Stimulated activated CD8-positive, alpha-beta memory T cell treated with anti-CD3 and anti-CD28 coated beads, Interleukin-4, amount 100 ng/mL, for 48 hours (primary cell): ENCODE data around the gene C3orf52.
"Not testable (repeated sequence)": the region's sequence is repeated elsewhere in the genome, so short reads cannot be mapped to it uniquely, and the experiment has no call there.

Experiments used
- DNase-seq: peaks from one replicate; pipeline ENCODE4 v3.0.0-alpha.2; 2020

The C3orf52 gene, protein sequence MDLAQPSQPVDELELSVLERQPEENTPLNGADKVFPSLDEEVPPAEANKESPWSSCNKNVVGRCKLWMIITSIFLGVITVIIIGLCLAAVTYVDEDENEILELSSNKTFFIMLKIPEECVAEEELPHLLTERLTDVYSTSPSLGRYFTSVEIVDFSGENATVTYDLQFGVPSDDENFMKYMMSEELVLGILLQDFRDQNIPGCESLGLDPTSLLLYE

DNA sequence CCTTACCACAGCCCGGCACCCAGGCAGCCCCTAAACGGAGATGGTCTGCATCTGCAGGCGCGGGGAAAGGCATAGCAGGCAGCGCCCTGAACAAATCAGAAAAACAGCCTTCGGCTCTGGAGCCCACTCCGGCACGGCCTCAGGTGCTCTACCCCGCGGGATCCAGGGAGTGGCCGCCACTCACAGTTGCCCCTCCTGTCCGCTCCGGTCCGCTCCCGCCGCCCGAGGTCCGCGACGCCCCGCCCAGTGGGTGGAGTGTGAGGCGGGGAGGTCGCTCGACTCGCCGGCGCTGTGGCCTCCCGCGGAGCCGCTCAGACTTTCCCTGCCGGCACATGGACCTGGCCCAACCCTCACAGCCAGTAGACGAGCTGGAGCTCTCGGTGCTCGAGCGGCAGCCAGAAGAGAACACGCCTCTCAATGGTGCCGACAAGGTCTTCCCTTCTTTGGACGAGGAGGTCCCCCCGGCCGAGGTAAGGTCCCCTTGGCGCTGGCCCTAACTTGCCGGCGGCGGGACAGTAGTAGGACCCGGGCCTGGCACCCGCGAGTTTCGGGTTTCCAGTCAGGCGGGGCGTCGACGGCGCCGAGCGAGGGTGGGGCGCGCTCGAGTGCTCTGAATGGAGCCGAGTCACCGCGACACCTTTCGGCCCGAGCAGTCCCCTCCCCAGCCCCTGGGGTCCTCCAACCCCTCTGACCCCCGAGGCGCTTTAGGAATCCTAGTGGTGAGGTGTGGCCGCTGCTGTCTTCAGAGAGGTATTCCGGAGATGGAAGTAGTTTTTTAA is at the start of gene C3orf52:
Gene C3orf52 (plus strand): TSS at position 314 of the 779 bp plus-strand sequence. CDS start 19 bp downstream, at position 333.
- DNase-seq, result peak; percentile 76

DNA sequence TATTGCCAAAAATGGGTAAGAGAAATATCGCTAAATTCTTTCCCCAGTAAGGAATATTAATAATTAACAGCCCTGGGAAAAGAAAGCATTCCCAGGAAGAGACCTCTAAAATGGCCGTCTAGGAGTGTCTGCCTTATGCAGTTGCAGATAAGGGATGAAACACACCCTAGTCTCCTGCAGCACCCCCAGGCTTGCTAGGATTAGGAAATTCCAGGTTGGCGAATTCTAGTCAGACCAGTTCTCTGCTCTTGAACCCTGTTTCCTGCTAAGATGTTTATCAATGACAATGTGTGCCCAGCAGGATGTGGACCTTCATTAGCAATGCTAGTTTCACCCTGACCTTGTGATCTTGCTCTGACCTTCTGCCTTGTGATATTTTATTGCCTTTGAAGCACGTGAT is 49.0 kb upstream of the C3orf52 start:
- not testable (repeated sequence) for DNase-seq

DNA sequence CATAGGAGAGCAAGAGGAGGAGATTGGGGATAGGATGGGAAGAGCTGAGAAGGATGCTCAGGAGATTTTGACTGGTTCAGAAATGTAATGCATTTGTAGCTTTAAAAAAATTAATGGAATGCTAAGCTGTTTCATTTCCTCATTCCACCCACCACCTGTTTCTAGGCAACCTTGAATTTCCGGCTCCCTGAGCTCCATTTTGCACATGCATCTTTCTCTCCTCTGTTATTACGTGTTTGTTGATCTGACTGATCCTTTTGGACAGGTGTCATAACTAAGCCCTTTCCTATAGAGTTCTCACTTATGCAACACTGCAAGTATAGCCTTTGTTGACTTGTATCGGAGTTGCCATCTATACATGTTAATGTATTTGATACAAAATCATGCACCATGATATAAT is 47.3 kb upstream of the C3orf52 start:
- DNase-seq, result no peak

DNA sequence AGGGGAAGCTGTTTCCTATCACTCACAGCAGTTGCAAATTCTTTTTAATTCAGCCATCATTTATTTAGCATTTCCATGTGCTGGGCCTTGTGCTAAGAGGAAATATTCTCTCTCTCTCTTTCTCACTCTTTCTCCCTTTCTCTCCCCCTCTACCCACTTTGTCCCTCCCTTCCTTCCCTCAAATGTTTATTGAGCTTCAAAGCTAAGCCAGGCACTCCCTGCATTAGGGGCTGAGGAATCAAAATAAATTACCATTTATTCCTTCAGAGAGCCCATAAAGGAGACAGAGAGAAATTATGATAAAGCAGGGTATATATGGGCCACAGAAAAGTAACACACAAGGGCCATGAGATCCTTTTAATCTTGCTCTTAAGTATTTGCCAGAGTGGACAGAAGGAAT is 44.9 kb upstream of the C3orf52 start:
- no peak for DNase-seq

DNA sequence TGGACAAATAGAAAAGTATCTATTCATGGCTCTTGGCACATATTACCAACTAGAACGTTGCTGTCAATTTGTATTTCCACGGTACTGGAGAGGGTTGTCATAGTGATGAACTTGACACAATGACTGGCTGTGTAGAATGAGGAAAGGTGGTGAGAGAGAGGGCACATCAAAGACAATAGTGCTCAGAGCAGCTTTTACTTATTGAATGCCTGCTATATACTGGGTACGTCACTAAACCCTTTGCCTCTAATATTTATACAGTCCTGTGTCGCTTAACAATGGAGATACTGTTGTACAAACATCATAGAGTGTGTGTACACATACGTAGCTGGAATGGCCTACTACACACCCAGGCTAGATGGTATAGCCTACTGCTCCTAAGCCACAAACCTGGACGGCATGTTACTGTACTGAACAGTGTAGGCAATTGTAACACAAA is 43.3 kb upstream of the C3orf52 start:
- no peak for DNase-seq

DNA sequence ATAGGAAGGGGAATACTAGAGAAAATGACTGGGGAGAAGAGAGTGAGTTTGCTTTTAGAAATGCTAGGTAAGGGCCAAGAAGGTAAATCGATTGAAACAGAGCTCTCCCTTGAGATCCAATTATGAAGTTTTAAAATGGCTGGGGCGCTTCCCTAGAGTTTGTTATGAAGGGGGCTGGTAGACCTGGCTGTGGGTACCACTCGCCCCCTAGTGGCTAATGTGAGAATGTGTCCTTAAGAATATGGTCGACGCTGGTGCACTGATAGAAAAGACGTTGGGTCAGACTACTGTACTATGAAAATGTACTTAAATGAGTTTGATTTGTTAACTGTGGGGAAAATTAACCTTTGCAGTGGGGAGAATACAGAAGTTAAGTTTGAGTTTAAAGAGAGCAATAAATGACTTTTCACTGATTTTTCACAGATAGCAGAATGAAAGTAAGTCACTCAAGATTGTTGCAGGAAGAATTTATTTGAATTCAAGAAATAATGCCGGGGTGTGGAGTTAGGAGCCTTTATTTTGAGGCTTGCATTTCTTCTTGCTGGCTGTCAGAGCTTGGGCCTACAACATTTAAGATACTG is 42.5 kb upstream of the C3orf52 start:
- peak; percentile 46 for DNase-seq

DNA sequence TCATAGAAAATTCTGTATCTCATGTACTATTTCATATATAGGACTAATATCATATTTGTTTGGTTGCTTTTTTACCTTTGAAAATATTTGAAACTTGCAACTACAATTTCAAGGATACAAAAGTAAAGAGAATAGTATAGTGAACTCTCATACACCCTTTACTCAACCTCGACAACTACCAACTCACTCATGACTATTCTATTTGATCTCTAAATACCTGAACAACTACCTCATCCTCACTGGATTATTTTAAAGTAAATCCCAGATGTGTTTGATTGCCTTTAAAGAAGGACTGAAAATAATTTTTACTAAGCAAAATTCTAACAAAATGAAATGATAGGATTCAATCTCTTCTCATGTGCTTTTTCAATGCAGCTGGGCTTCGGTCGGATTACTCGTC is 39.6 kb upstream of the C3orf52 start:
- no peak for DNase-seq

DNA sequence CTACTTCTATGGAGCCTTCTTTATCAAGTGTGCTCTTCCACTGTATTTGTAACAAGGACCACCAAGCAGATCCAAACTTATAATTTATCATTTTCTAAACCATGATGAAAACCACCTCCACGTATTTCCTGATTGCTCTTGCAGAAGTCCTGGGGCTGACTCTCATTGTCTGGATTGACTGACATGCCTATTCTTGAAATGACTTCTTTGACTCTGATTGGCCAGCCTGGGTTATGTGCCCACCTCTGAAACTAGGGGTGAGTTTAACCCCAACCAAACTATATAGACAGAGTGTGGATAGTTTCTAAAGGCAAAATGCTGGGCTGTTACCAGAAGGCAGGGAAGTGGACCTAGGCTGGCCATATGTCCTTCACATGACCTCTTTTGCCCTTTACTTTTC is 38.9 kb upstream of the C3orf52 start:
- no peak for DNase-seq

DNA sequence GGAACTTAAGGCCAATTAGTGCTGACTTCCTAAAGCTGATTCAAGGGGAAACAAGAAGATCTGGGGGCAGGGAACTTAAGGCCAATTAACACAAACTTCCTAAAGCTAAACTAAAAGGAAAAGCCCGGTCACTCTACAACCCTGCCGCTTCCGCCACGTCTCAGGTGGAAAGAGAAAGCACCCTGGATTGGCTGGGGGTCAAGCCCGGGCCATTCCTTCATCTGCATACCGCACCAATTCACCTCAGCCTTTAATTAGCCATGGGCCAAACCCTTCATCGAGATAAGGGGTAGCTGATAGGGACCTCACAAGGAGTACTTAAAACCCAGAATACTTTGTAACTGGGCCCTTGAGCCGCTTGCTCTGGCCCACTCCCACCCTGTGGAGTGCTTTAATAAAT is 37.3 kb upstream of the C3orf52 start:
- no peak for DNase-seq

DNA sequence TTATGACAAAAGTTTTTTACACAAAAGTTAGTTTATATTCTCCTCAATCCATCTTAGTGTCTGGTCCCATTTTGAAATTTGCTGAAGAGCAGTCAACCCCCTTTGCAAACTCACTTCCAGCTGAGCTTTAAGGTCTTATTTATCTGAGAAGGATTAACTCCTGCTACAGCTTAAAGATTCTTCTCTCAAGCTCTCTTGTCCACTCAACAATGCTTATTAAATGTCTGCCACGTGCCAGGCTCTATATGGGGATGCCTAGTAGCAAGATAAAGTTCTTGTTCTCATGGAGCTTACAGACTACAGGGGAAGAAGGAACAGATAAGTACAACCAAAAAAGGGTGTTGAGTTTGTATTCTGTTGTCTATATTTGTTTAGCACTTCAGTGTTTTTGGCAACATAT is 33.0 kb upstream of the C3orf52 start:
- no peak for DNase-seq

DNA sequence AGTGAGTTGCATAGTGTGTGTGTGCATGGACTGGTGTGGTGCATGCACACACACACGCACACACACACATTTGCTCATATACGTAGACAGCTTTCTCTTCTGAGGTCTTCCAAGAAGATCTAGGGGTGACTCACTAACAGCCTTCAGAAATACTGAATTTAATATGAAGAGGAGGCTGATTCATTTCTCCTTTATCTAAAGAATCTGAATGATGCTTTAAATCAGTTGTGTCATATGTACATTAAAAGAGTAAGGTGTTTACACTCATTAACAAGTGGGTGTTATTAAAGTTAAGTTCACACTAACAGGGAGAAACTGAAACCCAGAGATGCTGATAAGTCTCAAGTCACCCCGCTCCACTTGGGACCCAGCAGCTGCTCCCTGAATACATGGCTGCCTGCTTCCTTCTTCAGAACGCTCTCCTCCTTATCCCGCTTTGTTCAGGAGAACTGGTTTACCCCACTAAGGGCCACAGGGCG is 29.7 kb upstream of the C3orf52 start:
- no peak for DNase-seq

DNA sequence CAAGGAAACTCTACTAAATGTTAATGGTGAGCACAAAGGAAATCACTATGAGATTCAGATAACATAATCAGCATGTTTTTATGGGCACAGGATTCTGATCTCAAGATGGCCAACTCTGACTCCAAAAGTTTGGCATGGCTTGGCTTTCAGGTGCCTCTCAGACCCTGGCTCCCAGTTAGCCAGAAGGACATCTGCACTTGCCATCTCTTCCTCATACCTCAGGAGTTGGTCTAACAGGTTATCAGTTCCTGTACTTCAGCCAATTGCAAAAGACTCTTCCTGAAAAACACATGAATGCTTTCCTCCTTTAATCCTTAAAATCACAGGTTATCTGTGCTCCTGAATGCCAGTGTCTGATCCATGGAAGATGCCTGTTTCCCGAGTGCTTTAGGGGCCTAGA is 26.7 kb upstream of the C3orf52 start:
- DNase-seq, result no peak

DNA sequence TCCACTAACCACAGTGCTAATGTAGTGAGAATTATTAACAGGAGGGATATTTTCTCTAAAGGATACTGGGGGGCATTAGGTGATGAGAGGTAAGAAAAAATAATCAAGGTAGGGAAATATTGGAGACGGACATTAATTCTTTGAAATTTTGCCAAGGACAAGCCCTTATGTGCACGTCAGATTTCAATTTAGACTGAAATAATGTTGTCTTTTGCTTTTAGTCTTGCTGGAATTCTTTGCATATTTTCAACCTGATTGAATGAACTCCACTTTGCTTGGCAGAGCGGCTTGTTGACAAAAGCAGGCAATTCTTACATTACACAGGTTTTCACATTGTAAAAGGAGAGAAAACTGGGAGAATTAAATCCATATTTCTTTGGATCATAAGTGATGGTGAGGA is 25.0 kb upstream of the C3orf52 start:
- DNase-seq, result no peak

DNA sequence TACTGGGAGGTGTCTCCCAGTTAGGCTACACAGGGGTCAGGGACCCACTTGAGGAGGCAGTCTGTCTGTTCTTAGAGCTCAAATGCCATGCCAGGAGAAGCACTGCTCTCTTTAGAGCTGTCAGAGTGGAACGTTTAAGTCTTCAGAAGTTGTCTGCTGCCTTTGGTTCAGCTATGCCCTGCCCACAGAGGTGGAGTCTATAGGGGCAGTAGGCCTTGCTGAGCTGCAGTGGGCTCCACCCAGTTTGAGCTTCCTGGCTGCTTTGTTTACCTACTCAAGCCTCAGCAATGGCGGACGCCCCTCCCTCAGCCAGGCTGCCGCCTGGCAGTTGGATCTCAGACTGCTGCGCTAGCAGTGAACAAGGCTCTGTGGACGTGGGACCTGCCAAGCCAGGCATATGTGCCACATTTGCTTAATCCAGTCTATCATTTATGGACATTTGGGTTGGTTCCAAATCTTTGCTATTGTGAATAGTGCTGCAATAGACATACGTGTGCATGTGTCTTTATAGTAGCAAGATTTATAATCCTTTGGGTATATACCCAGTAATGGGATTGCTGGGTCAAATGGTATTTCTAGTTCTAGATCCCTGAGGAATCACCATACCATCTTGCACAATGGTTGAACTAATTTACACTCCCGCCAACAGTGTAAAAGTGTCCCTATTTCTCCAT is 13.7 kb upstream of the C3orf52 start:
- DNase-seq, result peak; percentile 60

DNA sequence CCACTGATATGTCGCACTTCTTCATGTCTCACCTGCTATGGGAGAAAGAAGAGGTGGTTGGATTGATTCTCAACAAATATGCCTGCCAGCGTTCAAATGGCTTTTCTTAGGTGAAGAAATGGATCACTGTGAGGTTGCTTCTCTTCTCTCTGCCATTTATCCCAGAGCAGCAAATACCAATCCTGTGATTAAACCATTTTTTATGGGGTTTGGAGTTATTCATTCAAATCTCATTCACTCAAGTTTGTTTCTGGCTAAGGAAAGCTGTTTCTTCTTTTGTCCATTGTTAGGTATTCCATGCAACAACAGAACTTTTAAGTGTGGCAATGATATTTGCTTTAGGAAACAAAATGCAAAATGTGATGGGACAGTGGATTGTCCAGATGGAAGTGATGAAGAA is 12.2 kb upstream of the C3orf52 start:
- DNase-seq, result no peak

DNA sequence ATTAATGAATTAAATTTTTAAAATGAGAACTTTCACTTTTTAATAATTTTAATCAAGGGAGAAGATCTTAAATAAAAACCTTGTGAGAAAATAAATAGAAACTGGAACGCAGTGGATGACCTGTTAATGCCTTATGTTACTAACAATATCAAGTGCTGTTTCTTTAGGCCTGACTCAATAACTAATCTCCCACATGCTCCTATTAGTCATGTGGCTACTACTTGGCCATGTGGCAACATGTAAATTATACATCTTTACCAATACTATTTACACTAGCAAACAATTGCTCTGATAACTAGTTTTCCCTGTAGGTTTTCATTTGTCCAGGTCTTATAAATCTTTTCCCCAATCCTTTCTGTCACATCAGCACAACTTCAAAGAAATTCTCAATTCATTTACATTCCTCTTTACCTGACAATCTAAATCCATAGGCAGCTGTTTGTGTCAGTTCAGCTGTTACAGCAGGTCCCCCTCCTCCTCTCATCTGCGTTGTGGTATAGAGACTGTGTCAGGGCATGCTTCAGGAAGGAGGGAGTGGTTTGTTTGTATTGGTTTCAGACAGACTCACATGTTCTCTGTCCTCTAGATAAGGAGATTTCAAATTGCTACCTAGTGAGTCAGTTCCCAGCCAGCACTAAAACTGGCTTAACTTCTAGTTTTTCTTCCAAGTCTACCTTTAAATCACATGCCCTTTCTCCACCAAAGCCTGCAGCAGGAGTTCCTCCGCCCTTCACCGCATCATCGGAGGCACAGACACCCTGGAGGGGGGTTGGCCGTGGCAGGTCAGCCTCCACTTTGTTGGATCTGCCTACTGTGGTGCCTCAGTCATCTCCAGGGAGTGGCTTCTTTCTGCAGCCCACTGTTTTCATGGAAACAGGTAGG is 11.3 kb upstream of the C3orf52 start:
- peak; percentile 26 for DNase-seq

DNA sequence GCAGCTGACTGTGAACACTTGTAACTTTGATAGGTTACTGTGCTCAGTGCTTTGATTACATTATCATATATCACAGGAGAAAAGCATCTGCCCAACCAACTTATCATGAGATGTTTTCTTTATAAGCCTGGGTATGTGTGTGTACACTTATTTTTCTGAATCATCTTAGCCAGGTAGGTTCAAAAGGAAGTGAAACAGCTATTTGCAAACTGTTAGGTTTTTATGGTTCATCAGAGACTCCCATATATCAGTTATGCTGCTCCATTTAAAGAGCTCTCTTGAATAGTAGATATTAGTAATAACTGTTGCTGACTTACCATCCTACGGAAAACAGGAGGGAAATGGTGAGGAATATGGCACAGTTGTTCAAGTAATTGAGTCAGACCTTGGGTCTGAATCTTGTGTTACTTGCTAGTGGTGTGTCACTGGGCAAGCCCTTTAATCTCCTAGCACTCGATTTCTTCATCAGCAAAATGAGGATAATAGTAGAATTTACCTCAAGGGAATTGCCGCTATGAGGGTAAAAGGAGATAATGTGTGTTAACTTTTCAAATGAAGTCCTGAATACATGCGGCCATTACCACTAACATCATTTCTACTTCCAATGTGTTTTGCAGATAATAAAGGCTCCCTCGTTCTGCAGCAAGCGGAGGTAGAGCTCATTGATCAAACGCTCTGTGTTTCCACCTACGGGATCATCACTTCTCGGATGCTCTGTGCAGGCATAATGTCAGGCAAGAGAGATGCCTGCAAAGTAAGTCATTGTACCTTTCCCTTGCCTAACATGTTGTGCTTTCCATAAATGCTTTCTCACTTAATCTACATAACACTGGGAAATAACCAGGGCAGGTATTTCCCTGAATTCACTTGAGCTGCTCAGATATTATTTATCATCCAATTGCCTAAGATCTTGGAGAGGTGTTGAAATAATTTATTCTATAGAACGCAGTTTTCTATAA is 7.8 kb upstream of the C3orf52 start:
- no peak for DNase-seq

DNA sequence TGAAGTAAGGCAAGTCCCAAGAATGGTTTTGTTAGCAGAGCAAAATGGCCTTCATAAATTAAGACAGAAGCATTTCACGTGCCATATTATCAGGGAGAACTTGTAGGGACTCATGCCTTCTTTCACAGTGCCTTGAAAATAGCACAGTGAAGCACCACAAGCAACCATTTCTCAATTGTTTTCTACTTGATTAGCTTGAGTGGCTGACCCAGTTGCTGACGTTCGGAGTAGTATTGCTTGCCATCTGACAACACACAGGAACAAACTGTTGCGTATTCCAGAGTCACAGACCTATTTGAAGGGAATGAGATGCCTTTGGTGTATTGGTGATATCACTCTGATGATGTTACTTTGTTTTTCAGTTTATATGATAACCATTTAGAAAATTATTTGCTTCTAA is 3.0 kb upstream of the C3orf52 start:
- no peak for DNase-seq

DNA sequence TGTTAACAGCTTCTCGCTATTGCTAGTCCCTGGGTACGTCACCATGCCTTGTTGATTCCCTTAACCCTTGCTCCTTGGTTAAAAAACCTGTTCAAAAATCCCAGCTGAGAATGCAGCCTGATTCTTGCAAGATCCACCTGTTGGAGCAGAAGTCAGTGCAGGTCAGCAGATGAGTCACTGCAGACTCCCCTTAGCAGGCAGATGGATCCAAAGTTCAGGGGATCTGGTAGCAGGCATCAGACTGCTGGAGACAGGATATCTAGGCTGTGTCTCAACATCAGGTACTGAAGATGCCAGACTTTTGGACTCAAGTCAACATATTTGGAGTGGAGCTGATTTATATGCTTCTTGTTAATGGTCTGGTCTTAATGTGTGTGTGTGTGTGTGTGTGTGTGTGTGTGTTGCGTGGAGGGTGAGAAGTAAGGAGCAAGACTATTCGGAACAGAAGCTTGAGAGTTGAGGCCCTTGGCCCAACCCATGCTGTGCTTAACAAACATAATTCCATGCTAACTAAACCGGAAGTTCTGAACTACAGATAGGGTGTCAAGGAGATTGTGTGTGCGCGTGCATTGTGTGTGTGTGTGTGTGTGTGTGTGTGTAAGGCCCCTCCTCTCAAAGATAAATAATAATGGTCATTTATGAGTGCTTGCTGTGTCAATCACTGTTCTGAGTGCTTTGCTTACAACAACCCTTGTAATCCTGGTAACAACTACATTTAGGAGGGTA is 1.0 kb upstream of the C3orf52 start:
- no peak for DNase-seq

DNA sequence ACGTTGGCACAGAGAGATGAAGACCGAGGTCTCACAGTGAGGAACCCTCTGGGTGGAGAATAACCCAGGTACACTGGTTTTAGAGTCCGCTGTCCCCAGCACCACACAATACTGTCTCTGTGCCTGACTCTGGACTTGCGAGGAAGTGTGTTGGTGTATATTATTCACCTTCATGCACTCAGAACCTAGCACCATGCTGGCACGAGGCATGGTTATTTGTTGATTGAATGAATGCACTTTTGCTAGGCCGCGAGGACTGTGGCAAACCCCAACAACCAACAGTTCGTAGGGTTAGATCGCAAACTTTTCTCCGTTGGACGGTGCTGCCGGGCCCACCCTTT is 484 bp upstream of the C3orf52 start:
- no peak for DNase-seq
